ENCODE measurements around the gene SYNM. TPM values are rescaled to one million over a fixed set of nuclear protein-coding genes. Genes with fewer than 3 reads are reported as not detected.

SYNM gene
- total and polyA plus RNA-seq, 2 donors from 2014 or later: 4.5 to 23.2 TPM

DNA sequence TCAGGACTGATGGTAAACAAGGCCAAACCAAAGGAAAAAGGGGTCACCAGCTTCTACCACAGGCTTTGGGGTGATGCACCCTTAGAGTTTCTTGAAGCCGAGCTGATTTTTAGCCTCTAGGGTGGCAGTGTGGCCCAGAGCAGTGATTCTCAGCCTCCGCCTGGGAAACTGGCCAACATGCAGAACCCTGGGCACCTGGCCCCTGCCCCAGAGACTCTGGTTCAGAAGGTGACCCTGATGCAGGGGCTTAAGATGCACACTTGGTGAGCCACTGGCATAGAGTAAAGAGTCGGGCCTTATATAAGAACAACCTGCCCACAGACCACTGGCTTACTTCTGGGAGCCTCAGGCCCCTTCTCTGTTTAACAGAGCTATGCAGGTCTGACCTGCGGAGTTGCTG is 44.5 kb downstream of the SYNM start:
- Histone ChIP-seq H3K36me3 (ENCODE audit: control insufficient read depth in 2 of 3, insufficient read depth in 3 of 3, low read length in 3 of 3) (no peaks in the 10 kb centered on the region), H3K9me3 (ENCODE audit: control insufficient read depth in 2 of 3, insufficient read depth in 1 of 3, low read length in 3 of 3) (no peaks in the 10 kb centered on the region), H3K9ac (ENCODE audit: low read length in 3 of 3) (no peak overlapping the region), H3K4me3 (ENCODE audit: low read length in 3 of 3) (no peak overlapping the region), H3K27me3 (ENCODE audit: control insufficient read depth, insufficient read depth, low read length) (no peaks in the 10 kb centered on the region), H3K27ac (ENCODE audit: low read depth in 2 of 2, low read length in 2 of 2) (no peak overlapping the region), H3K4me1 (ENCODE audit: control insufficient read depth in 2 of 3, insufficient read depth in 2 of 3, low read depth in 1 of 3, low read length in 3 of 3) (no peaks in the 10 kb centered on the region)
- intact Hi-C loops (cut with DNase I): no loop called here
- TF ChIP-seq, protein P1, sequence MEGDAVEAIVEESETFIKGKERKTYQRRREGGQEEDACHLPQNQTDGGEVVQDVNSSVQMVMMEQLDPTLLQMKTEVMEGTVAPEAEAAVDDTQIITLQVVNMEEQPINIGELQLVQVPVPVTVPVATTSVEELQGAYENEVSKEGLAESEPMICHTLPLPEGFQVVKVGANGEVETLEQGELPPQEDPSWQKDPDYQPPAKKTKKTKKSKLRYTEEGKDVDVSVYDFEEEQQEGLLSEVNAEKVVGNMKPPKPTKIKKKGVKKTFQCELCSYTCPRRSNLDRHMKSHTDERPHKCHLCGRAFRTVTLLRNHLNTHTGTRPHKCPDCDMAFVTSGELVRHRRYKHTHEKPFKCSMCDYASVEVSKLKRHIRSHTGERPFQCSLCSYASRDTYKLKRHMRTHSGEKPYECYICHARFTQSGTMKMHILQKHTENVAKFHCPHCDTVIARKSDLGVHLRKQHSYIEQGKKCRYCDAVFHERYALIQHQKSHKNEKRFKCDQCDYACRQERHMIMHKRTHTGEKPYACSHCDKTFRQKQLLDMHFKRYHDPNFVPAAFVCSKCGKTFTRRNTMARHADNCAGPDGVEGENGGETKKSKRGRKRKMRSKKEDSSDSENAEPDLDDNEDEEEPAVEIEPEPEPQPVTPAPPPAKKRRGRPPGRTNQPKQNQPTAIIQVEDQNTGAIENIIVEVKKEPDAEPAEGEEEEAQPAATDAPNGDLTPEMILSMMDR (IDR thresholded peaks at IDR 0.05; ENCODE audit: borderline replicate concordance, extremely low read depth, insufficient read depth): no peak
- DNase-seq (no peak), FAIRE-seq (no peak)

DNA sequence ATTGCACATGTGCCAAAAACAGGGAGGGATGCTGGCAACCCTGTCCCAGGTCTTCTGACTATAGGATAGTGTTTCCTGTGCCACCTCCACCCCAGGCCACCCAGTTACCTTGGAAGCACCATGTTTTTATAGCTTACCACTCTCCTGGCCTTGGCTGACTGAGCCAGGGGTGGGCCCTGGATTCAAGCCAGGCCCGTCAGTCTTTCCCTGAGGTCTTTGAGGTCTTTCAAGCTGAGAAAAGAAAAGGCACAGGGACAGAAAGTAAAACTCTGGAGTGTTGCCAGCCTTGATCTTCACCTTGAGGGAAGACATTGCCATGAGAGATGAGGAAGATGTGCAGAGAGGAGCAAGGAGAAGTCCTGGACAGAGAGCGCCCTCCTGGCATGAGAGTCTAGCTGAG is 46.3 kb downstream of the SYNM start:
- no peak overlapping the region for H3K4me3 ChIP-seq (ENCODE audit: low read length in 3 of 3)
- intact Hi-C loops (cut with DNase I): no loop called here
- TF ChIP-seq, protein P1 (IDR thresholded peaks at IDR 0.05; ENCODE audit: borderline replicate concordance, extremely low read depth, insufficient read depth): no peak
- no peak overlapping the region for H3K27ac ChIP-seq (ENCODE audit: low read depth in 2 of 2, low read length in 2 of 2)
- H3K9ac ChIP-seq (ENCODE audit: low read length in 3 of 3): no peak overlapping the region
- H3K27me3 ChIP-seq (ENCODE audit: control insufficient read depth, insufficient read depth, low read length): no peaks in the 10 kb centered on the region
- no peak for FAIRE-seq
- no peaks in the 10 kb centered on the region for H3K9me3 ChIP-seq (ENCODE audit: control insufficient read depth in 2 of 3, insufficient read depth in 1 of 3, low read length in 3 of 3)
- H3K36me3 ChIP-seq (ENCODE audit: control insufficient read depth in 2 of 3, insufficient read depth in 3 of 3, low read length in 3 of 3): peaks cover 0 to 4% (median 0%) of the 10 kb centered on the region in 3 donors
- DNase-seq: no peak
- H3K4me1 ChIP-seq (ENCODE audit: control insufficient read depth in 2 of 3, insufficient read depth in 2 of 3, low read depth in 1 of 3, low read length in 3 of 3): no peaks in the 10 kb centered on the region

DNA sequence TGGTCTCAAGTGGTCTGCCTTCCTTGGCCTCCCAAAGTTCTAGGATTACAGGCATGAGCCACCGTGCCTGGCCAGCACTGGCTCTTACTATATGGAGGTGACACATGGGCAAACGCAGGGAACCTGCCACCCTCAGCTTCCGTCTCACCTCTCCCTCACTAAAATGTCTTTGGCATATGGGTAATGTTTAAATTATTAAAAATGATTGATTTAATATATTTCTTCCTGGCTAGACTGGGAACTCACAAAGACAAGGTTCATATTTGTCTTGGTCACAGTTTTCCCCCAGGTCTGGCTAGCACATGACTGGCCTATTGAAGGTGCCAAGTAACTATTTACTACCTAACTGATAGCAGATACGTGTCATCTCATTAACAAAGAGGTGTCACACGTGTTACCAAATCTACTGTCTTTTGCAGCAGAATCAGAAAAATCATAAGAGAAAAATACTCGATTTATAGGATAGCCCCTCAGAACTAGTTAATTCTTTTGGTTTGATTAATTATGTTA is 48.2 kb downstream of the SYNM start:
- Histone ChIP-seq H3K4me3 (ENCODE audit: low read length in 3 of 3) (no peak overlapping the region), H3K9ac (ENCODE audit: low read length in 3 of 3) (no peak overlapping the region), H3K27ac (ENCODE audit: low read depth in 2 of 2, low read length in 2 of 2) (no peak overlapping the region), H3K4me1 (ENCODE audit: control insufficient read depth in 2 of 3, insufficient read depth in 2 of 3, low read depth in 1 of 3, low read length in 3 of 3) (no peaks in the 10 kb centered on the region), H3K36me3 (ENCODE audit: control insufficient read depth in 2 of 3, insufficient read depth in 3 of 3, low read length in 3 of 3) (peaks cover 0 to 4% (median 0%) of the 10 kb centered on the region in 3 donors), H3K9me3 (ENCODE audit: control insufficient read depth in 2 of 3, insufficient read depth in 1 of 3, low read length in 3 of 3) (no peaks in the 10 kb centered on the region), H3K27me3 (ENCODE audit: control insufficient read depth, insufficient read depth, low read length) (no peaks in the 10 kb centered on the region)
- FAIRE-seq: no peak
- intact Hi-C loops (cut with DNase I): no loop called here
- no peak for DNase-seq
- TF ChIP-seq, protein P1 (IDR thresholded peaks at IDR 0.05; ENCODE audit: borderline replicate concordance, extremely low read depth, insufficient read depth): no peak

DNA sequence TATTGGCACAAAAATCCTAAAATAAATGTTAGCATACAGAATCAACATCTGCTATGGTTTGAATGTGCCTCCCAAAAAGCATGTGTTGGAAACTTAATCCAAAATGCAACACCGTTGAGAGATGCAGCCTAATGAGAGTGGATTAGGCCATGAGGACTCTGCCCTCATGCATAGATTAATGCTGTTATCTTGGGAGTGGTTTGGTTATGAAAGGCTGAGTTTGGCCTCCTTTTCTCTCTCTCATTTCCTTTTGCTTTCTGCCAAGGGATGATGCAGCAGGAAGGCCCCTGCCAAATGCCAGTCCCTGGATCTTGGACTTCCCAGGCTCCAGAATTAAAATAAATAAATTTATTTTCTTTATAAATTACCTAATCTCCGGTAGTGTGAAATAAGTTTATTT is 49.4 kb downstream of the SYNM start:
- Histone ChIP-seq H3K27me3 (ENCODE audit: control insufficient read depth, insufficient read depth, low read length) (no peaks in the 10 kb centered on the region), H3K27ac (ENCODE audit: low read depth in 2 of 2, low read length in 2 of 2) (no peak overlapping the region), H3K9ac (ENCODE audit: low read length in 3 of 3) (no peak overlapping the region), H3K4me1 (ENCODE audit: control insufficient read depth in 2 of 3, insufficient read depth in 2 of 3, low read depth in 1 of 3, low read length in 3 of 3) (no peaks in the 10 kb centered on the region), H3K36me3 (ENCODE audit: control insufficient read depth in 2 of 3, insufficient read depth in 3 of 3, low read length in 3 of 3) (peaks cover 0 to 10% (median 4%) of the 10 kb centered on the region in 3 donors), H3K4me3 (ENCODE audit: low read length in 3 of 3) (no peak overlapping the region), H3K9me3 (ENCODE audit: control insufficient read depth in 2 of 3, insufficient read depth in 1 of 3, low read length in 3 of 3) (no peaks in the 10 kb centered on the region)
- intact Hi-C loops (cut with DNase I): no loop called here
- FAIRE-seq (no peak), DNase-seq (no peak)
- TF ChIP-seq, protein P1 (IDR thresholded peaks at IDR 0.05; ENCODE audit: borderline replicate concordance, extremely low read depth, insufficient read depth): no peak

All from kidney (tissue), 14 donors.